Activated CD4-positive, alpha-beta T cell treated with anti-CD3 and anti-CD28 coated beads, Interleukin-2, Interleukin-4, amounts not matched to agents 100 ng/mL and 50 ng/mL, durations not matched to agents 16 hours and 8 hours (primary cell): Measurements from ENCODE around the gene ZNF256.

Experiments
- DNase-seq: peaks from one replicate; pipeline ENCODE4 v3.0.0-alpha.2; 2020; ENCODE audit warnings: low spot score

Gene ZNF256

DNA sequence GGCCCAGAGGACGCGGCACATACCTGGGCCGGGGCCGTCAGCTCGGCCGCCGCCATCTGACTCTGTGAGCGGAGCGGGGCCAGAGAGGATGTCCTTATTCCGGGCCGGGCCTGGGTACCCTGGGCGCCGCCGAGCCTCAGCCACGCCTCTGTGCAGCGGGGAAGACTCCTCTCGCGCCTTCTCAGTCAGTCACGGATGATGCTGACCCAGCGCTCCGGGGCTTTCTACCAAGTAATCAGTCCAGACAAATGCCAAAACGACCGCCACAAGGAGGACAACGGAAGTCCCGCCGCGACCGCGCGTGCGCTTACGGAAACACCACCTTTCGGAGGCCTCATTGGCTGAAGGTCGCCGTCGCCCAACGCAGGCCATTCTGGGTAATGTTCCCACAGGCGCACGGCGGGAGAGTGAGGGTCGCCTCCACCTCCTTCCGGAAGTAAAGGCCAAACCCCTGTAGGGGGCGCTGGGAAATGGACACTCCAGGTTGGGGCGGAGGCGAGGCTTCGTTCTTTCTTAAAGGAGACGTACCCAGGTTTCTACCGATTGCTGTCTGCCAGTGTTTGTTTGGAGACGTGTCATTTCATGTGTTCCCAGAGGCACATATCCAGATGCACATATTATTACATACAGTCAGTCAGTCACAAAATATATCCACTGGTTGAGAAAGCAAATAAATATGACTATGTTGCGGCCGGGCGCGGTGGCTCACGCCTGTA lies at the start of gene ZNF256:
Gene ZNF256, minus strand, starts transcription at position 288 of the 716 bp plus-strand sequence. Its CDS starts 232 bp downstream, at position 56.
- DNase-seq: peak; percentile 90

DNA sequence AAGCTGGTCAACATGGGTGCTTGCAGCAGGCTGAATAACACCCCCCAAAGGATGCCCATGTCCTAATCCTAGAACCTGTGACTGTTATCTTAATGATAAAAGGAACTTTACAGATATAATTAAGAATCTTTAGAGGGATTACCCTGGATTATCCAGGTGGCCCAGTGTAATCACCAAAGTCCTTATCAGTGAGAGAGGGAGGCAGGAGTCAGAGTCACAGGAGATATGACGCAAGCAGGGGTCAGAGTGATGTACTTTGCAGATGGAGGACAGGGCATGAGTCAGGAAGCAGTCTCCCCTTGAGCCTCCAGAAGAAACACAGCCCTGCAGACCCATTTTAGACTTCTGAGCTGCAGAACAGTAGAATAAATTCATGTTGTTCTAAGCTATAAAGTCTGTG lies 45.3 kb upstream of the ZNF256 start:
- no peak for DNase-seq

DNA sequence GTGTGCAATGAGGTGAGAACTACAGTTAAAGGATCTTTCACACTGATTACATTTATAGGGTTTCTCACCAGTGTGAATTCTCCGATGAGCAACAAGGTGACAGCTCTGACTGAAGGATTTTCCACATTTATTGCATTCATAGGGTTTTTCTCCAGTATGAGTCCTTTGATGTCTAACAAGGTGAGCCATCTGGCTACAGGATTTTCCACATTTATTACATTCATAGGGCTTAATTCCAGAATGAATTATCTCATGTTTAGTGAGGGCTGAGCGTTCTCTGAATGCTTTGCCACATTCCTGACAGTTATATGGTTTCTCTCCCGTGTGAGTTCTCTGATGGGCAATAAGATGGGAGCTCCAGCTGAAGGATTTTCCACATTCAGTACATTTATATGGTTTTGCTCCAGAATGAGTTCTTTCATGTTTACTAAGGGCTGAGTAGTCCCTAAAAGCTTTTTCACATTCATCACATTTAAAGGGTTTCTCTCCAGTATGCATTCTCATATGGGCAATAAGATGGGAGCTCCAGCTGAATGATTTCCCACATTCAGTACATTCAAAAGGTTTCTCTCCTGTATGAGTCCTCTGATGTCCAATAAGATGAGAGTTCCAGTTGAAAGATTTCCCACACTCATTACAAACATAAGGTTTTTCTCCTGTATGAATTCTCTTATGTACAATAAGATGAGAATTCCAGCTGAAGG lies 31.2 kb upstream of the ZNF256 start:
- no peak for DNase-seq

DNA sequence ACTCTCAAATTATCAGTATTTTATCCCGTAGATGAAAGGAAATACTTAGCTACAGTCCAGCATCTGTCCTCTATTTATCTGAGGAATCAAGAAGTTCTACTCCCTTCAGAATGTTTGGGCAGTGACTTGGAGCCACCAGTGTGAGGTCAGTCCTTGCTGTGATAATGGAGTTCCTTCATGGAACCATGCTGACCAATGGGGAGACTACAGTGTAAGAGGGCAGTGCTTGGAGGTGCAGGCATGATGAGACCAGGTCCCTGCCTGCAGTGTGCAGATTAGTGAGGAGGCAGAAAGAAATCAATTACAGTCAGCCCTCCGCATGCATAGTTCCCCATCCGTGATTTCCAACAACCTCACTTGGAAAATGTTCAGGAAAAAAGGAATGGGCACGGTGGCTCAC lies 26.9 kb upstream of the ZNF256 start, which contains the start of gene C19orf18:
Gene C19orf18, minus strand, starts transcription at position 101 of the 400 bp plus-strand sequence. CDS start 102 bp downstream, outside the sequence.
- DNase-seq: no peak

DNA sequence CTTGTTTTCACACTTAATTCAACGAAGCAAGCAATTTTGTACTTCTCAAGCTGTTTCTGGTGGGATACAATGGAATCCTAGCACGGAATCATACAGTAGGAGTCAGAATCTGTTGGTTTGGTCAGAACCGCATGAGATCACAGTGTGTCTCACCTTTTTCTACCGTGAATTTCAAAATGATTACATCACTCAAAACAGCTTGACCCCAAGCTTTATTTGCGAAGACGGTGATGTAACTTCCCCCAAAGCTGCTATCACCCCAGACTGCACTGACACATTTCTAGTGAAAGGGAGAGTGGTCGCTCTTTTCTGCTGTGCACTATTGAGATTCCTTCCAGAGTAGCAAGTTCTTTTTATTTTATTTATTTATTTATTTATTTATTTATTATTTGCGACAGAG lies 17.3 kb upstream of the ZNF256 start:
- DNase-seq: no peak

DNA sequence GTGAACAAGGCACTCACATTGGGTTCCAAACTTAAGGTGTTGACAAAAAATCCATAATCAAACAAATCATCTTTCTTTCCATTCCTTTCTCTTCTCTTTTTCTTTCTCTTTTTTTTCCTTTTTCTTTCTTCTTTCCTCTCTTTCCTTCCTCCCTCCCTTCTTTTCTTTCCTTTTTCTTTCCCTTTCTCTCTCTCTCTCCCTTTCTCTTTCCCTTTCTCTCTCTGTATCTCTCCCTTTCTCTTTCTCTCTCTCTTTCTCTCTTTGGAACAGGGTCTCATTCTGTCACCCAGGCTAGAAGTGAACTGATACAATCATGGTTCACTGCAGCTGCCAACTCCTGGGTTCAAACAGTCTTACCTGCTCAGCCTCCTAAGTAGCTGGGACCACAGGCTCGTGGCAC lies 14.3 kb upstream of the ZNF256 start:
- no peak for DNase-seq

DNA sequence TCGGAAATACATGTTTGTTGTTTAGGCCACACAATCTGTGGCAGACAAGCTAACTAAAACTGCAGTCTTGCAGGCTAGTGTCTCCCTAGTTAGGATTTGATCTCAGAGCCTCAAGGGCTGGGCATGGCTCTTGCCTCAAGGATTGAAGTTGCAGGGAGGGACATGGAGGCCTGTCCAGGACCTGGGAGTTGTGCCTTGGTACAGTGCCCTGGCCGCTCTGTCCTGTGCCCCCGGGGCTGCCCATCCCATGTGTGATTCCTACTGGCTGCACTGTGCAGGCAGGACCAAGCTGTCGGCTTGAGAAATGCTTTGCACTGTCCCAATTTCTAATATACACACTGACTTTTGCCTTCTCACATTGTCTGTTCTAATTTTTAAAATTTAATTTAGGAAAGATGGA lies 7.5 kb upstream of the ZNF256 start:
- DNase-seq: no peak

DNA sequence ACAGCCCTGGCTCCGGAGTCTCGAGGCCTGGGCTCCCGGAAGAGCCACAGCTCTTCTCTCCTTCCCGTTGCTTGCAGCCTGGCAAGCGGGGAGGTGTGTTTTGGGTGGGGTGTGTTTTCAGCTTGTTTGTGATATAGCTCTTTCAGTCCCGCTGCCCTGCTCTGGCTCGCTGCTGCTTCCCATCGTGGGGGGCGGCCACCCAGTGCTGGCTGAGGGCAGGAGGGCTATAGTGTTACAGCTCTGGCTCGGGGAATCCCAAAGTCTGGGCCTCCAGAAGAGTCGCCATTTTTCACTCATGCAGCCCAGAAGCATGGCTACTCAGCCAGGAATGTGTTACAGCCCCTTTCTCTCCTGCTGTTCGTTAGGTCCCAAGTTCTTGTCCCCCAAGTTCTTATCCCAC lies 2.2 kb upstream of the ZNF256 start:
- no peak for DNase-seq

DNA sequence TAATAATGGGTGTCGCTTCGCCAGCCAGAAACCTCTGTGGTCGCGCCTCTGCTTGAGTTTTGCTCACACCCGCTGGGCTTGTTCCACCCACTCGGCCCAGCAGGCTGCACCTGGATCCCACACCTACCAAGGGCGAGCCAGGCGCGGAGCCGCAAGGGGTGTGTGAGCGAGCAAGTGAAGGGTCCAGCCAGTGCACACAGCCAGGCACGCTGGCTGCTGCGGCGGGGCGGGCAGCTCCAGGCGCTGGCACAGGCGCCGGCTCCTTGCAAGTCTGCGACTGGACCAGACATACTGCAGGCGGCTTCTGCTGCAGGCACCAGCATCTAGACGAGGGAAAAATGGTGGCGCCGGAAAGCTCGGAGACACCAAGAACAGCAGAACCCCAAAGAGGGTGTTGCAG lies 1.8 kb upstream of the ZNF256 start:
- DNase-seq: no peak

DNA sequence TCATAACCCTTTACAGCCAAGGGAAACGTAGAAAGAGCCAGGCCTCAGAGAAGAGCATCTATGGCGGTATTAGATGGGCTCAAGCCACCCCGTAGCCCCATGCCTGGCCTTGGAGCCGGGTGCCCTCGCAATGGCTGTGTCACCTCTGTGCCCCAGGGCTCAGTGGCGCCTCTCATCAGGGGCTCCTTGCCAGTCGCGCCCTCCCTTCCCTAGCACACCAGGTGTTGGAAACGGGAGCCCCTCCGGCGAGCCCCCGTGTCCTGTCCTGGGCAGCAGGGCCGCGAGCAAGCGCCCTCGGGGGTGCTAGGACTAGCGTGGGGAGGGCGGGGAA lies 453 bp downstream of the ZNF256 start:
- no peak for DNase-seq

DNA sequence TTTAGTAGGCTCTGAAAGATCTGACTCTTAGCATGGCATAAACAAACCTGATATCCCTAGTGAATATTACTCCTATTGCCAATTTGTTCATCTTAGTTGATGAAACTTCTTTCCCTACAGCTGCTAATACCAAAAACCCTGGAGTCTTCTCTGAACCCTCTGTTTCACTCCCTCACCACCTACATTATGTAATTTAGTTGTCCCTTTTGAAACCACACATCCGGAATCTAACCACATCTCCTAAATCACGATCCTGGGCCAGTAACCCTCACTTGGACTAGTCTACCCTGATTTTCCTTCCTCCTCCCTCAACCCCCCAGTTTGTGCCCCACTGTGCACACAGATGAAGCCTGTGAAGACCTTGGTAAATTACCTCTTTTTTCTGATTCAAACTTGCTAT lies 1.2 kb downstream of the ZNF256 start:
- no peak for DNase-seq

DNA sequence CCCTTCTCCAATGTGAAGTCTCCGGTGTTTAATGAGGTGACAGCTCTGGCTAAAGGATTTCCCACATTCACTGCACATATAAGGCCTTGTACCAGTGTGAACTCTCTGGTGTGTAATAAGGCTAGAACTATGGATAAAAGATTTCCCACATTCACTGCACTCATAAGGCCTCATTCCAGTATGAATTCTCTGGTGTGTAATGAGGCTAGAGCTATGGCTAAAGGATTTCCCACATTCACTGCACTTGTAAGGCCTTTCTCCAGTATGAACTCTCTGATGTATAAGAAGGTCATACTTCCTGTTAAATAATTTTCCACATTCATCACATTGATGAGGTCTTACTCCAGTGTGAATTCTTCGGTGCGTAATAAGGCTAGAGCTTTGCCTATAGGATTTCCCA lies 5.9 kb downstream of the ZNF256 start:
- no peak for DNase-seq

DNA sequence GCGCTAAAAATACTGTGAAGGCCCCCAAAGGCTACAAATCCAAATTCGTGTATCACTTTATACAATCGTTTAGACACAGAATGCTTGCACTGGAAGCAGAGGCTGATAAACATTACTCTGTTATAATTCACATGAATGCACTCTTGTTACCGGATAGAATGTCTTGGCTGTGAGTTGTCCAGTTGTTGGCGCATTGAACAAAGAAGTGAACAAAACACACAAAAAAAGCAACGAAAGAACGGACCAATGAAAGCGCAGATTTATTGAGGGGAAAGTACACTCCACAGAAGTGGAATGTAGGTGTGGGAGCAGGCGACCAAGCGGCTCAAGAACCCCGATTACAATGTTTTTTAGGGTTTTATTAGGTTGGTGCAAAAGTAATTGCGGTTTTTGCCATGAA lies 11.8 kb downstream of the ZNF256 start:
- DNase-seq: no peak

DNA sequence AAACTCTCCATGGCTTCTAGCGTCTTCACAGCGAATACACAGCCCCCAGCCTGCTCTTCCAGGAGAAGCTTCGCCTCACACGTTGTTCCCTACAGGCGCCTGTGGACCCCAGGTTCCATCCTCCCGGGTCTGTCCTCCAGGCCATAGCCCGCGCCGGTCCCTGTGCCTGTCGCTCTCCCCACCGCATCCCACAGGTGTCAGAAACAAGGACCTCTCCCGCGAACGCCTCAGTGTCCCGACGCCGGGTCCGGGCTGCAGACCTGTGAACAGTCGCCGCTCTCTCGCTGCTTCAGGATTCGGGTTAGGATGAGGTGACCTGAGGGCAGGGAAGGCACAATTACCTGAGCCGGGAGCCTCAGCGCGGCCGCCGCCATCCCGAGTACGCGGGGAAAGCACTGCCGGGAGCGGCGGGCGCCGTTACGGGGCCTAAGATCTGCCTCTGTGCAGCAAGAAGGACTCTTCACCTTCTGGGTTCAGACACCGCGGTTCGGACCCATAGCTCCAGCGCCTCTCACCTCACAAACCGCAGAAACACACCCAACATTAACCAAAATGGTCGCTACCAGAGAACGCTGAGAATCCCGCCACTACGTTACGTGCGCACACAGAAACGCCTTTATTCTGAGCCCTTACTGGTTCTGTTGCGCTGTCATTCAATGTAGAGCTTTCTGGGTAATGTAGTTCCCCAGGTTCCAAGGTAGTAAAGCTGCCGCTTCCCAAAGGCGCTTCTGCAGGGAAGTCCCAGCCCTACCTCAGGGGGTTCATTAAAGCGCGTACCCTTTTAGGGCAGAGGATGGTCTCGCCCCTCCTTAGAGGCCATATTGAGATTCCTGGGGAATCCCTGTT lies 12.5 kb downstream of the ZNF256 start, which contains the start of gene ZNF418:
Gene ZNF418, minus strand, starts transcription at position 583 of the 846 bp plus-strand sequence. CDS start 1,580 bp downstream, outside the sequence.
- DNase-seq: peak; percentile 51

DNA sequence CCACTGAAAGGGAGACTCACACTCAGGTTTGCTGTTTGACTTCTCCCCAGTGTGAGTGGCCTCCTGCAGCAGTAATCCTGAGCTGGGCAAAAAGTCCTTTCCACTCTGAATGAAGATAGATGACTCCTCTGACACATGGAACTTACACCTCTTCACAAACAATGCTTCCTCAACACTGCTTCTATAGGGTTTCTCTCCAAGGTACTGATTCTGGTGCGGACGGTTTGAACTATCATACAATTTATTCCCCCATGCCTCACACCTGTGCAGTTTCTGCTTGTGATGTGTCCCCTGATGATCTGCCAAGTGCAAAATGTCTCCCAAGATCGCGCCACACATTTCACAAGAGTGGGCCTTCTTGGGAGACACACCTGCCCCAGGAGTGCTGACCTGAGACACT lies 19.9 kb downstream of the ZNF256 start:
- no peak for DNase-seq

DNA sequence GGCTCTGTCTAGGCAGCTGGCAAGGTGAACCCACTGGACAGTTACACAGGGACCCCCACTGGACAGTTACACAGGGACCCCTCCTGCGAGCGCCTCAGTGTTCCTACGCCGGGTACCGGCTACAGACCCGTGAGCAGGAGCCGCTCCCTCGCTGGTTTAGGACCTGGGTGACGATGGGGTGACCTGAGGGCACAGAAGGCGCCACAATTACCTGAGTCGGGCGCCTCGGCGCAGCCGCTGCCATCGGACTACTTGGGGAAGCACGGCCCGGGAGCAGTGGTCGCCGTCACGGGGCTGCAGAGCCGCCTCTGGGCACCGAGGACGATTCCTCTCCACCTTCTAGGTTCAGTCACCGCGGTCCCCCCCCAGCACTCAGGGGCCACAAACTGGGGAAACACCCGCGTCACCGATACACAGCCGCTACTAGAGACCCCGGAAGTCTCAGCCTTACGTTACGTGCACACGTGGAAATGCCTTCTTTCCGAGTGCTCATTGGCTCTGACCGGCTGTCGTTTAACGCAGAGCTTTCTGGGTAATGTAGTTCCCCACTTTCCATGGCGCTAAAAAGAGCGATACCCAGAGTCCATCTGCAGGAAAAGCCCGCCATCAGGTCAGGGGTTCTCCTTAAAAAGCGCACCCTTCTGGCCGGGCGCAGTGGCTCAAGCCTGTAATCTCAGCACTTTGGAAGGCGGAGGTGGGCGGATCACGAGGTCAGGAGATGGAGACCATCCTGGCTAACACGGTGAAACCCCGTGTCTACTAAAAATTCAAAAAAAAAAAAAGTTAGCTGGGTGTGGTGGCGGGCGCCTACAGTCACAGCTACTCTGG lies 31.1 kb downstream of the ZNF256 start, which contains the start of gene ZNF417:
Gene ZNF417, minus strand, starts transcription at position 425 of the 828 bp plus-strand sequence. Its CDS starts 181 bp downstream, at position 244.
- peak; percentile 93 for DNase-seq

DNA sequence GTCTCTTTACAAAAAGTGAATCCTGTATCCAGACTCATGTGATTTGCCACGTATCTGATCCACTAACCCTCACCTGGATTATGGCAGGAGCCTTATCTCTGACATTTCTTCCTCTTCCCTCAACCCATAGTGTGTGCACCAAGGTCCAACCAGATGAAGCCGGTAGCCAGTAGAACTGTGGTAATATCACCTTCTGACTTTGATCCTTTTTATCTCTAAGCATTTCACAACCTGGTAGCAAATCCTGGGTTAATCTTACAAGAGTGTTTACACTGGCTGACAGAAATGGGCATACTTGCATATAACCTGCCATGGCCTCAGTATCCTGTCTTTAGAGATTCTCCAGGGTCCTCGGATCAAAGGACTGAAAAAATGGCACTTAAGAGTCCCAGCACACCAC lies 33.0 kb downstream of the ZNF256 start:
- no peak for DNase-seq

DNA sequence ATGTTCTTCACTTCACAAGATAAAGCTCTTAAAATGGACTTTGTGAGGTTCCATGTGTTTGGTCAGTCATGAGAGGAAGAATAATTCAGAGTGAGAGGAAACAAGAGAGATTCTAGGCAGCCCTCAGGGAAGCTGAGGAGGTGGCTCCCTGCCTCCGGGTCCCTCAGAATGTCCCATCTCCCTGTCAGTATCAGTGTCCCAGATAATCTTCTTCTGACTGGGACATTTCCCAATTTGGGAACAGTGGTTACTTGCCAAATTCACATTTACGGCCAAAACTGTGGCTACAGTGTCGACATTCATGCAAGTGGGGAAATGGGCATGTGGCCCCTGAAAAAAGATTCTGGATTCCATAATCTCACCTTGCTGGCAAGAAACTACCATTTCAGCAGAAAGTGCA lies 40.1 kb downstream of the ZNF256 start:
- DNase-seq: no peak

DNA sequence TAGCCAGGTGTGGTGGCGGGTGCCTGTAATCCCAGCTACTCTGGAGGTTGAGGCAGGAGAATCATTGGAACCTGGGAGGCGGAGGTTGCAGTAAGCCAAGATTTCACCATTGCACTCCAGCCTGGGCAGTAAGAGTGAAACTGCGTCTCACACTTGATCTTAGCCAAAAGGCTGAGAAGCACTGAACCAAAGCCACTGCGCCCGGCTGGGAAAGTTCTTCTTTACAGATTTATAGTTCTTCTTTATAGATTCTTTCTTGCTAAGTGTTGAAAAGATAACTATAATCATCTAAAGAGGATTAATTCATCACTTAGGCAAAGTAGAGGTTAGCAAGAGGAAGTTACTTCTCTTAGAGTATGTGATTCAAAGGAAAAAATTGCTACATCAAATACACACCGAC lies 42.2 kb downstream of the ZNF256 start:
- DNase-seq: no peak

DNA sequence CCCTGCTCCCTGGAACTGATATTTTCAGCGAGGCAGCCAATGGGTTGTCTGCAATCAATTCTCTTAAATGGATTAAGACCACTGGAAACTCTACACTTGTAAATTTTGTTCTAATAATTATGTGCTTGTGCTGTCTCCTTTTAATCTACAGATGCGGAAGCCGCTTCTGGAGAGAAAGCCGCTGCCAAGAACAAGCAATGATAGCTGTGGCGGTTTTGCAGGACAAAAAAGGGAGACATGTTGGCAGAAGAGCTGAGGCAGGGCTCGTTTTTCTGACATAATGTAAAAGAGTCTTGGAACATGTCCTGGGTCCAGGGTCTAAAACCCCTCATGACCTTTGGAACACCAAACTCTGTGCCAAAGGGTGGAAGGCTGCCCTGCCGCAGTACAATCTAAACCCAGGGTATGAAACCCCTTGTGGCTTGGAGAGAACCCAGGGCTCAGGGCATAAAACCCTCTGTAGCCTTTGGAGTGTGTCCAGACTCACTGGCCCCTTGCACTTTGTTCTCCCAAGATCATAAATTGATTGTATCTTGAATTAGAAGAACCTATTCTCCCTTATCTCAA lies 43.8 kb downstream of the ZNF256 start:
- DNase-seq: no peak

DNA sequence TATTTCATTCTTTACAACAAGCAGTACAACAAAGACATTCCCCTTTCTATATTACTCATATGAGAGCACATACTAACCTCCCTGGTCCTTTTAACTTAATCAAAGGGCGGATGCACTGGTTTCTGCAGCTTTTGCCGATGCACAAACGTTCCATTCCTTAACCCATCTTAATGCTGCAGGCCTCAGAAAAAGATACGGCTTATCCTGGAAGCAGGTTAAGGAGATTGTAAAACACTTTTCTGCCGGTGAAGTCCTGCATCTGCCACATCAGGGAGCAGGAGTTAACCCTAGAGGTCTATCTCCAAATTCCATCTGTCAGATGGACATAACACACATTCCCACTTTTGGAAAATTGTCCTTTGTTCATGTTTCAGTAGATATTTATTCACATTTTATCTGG lies 47.2 kb downstream of the ZNF256 start:
- DNase-seq: no peak
